Activated CD4-positive, alpha-beta T cell treated with anti-CD3 and anti-CD28 coated beads for 1 hour (primary cell): ENCODE results near the gene LMCD1.

Experiments
- DNase-seq: peaks from one replicate; pipeline ENCODE4 v3.0.0-alpha.2; 2020

LMCD1 gene

DNA sequence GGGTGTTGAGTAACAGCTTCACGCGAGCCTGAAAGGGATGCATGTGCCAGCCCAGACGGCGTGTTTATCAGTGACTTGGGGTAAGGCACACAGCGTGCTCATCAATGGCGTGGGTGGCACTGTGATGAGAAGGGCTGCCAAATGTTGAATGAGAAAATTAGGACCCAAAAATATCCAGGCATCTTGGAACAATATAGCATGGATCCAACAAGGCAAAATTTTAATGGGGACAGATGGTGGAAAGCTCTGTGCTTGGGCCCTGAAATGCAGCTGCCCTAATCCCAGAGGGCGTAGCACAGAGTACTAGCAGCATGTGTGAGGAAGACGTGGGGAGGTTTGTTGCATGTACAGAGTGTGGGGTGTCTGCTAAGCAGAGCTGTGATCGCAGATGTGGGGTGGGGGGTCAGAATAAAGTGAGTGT lies 94.1 kb downstream of the LMCD1 start:
- DNase-seq = no peak

DNA sequence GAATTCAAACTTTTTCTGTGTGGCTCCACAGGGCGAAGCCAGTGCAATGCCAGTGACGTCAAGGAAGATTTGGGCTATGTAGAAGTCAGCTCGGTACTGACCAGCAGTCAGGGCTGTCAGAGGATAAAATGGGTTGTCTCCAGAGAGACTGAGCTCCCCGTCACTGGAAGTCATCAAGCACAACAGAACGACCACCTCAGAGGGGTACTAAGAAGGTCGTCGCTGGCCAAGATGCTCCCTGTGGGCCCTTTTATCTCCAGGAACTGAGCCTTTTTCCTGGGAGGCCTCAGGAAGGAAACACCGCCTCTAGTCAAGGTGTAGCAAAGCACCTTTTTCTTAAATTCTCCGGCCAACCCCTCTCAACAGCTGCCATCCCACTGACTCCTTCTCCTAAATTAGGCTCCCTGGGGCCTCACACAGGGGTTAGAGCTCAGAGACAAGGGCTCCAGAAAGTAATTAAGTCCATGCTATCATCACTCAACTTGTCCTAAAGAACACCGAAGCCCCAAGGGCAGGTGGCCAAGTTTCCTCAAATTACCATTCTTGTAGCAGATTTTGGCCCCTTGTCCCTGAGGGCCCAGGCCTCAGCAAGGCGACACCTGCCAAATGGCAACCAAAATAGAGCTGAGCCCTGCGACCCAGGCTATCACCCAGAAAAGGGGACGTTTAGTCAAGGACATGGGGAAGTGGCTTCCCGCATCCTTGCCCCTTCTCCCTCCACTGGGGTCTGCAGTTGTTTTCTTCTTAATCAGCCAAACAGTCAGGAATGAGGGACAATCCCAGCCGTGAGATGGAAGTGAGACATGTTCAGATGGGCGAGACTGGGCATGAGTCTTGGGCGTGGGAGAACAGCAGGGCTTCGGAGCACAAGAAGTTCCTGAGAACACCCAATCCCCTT lies 94.9 kb downstream of the LMCD1 start:
- no peak for DNase-seq

DNA sequence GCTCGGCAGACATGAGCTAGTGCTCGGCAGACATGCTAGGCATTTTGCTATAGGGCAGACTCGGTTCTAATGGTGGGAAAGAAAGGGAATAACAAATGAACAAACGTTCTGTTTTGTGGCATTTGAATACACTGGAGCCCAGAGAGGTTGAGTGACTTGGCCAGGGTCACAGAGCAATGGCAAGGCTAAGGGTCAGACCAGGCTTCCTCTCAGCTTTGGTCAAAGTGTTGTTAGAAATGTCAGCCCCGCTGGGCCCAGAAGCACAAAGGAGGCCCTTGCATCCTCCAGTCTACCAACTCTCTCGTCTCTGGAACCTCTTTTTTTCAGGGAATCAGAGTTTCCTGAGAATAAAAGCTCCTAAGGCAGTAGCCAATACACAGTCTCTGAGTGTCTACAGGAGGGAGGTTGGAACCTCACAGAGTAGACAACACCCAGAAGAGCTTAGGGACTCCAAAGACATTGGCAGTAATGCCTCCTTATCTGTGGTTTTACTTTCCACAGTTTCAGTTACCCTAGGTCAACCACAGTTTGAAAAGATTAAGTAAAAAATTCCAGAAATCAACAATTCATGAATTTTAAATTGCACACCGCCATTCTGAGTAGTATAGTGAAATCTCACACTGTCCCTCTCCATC lies 95.7 kb downstream of the LMCD1 start:
- DNase-seq = no peak

DNA sequence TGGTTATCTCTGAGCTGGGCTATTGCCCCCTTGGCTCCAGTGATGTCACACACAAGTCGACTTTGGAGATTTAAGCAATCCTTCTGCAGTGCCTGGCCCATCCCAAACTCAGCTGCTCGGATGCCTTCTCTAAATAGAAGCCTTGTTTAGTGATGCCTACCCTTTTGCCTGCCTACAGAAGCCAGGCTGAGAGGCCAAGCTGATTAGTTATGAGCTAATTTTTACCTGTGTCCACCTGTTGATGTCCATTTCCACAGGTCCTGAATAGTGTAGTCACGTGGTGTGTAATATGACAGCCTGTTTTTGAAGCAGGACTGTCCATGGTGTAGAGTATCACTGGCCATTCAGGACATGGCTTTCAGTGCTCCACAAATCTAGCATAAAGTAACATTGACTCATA lies 97.5 kb downstream of the LMCD1 start:
- DNase-seq = no peak

DNA sequence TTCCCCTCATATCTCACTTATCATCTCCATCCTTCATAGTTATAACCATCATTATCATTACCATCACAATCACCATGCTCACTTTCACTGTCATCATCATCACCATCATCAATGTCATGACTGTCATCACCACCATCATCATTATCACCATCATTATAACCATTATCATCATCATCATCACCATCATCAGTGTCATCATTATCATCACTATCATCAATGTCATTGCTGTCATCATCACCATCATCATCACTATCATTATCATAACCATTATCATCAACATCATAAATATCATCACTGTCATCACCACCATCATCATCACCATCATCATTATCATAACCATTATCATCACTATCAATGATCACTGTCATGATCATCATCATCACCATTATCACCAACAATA lies 98.8 kb downstream of the LMCD1 start:
- no peak for DNase-seq

DNA sequence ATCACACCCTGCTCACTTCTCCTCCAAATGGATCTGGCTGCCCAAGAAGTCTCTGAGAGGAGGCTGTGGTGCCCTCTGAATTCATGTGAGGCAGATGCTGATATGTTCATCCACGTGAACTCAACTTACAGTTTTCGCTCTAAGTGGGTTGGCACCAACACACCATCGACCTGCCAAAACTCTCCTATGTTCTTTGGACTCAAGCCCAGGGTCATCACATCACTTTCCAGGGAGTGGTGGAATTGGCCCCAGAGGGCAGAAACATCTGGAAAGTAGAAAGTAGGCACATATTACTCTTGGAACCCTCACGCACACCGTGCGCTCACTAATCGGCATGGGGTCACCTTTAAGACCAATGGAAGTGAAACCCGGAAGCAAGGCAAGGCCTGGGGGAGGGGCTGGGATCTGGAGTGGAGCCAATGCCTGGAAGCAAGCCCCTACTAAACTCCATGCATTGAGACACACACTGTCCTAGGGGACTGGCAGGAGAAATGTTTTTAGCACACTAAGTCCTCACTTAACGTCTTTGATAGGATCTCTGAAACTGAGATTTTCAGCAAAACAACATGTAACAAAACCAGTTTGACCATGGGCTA lies 101.6 kb downstream of the LMCD1 start:
- no peak for DNase-seq

DNA sequence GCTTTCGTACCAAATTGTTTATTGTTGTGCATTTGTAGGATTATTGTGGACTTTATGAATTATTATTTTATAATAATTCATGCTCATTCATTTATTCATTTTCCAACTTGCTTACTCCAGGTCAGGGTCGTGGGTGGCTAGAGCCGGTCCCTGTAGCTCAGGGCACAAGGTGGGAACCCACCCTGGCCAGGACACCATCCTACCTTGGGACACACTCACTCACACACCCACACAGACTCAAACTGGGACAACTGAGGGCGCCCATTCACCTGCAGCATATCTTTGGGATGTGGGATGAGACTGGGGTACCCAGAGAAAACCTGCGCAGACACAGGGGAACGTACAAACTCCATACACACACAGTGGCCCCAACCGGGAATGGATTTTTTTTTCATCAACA lies 102.4 kb downstream of the LMCD1 start:
- no peak for DNase-seq

DNA sequence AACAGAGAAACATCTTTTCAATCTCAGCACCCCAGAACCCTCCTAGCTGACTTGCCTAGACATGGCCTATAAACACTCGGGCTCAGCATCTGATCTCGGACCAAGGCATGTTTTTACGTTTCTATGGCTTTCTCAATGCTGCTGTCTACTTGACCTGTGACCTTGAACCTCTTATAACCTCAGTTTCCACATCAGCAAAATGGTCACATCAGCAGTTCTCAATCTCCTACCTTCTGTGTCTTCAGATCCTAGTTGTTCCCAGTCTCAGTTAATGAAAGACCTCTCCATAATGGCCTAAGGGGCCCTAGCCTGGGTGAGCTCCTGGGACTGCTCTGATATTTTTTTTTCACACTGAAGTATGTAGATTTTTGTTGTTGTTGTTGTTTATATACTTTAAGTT lies 103.4 kb downstream of the LMCD1 start:
- DNase-seq = no peak

DNA sequence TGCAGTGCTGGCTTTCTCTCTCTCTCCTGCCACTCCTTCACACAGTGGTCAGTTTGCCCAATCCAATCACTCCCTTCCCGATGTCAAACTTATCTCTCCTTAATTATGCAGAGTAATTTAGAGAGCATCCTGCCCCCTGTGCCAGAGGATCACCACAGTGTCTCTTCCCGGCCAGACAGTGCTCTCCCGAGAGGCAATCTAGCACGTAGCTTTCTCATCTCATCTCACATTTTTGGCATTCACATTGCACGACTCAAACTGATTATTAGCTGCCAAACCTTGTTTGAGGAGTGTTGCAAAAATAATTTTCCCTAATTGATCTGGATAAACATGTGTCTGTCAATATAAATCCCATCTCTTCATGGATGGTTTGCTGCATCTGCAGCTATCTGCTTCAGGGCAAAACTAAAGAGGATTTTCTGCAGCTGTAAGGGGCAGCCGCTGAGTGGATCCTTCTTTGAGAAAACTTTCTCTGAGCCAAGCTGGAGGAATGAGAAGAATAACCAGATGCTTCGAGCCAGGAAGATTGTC lies 105.1 kb downstream of the LMCD1 start:
- DNase-seq = no peak

DNA sequence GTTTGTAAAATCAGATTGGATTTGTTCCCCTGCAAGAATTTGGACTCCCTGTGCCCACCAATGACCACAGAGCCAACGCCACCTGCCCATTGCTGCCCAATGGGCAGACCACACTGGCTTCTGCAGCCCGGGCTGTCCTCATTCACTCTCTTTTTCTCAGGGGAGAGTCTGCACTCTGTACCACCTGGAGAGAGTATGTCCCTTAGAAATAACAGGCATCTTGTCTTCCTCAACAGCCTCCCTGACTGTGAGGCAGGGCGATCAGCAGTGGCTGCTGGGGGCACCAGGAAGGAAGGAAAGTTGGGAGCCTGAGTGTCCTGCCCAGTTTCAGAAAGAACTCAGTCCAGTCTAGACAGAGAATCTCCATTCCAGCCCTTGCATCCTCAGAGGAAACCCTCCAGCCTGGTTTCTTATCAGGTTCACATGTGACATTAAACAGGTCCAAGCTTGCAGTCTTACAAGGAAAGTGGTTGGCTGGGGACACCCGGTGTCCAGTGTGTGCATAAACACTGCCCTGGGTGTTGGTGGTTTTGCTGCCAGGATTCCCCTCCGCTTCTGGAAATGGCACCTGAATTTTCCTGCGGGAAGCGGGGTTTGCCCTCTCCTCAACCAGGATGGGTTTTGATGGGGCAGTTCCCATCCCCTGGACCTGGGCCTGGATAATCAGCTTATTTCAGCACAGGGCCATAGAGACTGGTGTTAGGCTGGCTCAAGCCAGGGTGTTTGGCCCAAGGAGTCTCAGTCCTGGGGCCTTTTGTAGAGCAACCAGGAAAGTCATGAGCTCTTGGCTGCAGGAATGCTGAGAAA lies 105.8 kb downstream of the LMCD1 start:
- DNase-seq = no peak

DNA sequence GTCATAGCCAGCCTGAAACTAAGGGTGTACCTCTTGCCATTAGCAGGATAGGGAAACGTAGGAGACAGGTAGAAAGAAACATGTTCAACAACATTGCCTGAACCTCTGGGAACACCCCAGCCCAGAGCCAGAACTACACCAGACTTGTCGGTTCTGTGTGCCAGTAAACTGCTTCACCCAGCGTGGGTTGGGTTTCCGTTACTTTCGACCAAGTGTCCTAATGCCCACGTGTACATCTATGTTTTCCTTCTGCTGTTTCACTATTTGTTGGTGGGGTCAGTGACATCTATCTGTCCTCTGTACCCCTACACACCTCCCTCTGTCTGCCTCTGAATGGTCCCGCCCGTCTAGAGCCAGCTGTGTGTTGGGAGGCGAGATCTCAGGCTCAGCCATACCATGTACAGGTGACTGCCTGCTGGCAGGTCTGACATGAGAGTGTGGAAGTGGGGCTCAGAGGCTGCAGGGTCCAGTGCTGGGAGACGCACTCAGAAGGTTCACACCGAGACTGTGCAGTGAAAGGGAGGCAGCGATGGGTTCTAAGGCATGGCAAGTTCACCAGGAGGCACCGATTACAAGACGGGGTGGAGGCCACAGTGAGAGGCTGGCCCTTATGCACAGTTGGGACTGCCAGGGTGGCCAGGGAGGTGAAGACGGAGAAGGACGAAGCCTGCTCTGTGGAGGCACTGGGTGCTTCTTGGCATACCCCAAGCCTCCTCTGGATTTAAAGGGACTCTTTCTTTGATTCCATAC lies 106.6 kb downstream of the LMCD1 start:
- DNase-seq = no peak

DNA sequence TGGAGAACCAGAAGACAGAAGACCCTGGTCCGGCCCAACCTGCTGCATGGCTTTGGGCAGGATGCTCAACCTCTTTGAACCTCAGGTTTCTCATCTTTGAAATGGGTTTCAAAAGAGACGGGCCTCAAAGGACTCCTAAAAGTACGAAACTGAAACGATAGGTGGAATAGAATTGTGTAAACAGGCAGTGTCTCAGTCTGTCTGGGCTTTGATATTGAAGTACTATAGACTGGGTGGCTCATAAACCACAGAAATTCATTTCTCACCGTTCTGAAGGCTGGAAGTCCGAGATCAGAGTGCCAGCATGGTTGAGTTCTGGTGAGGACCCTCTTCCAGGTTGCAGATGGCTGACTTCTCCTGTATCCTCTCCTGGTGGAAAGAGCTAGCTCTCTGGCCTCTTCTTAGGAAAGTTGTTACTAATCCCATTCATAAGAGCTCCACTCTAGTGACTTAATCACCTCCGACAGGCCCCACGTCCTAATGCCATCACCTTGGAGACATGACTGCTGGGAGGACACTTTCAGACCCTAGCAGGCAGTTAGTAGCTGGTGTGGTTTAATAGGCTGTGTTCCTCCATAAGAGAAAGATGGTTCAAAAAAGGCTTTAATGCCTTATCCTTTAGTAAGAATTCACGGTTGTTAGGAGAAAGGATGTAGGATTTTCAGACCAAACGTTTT lies 107.3 kb downstream of the LMCD1 start:
- DNase-seq = no peak

DNA sequence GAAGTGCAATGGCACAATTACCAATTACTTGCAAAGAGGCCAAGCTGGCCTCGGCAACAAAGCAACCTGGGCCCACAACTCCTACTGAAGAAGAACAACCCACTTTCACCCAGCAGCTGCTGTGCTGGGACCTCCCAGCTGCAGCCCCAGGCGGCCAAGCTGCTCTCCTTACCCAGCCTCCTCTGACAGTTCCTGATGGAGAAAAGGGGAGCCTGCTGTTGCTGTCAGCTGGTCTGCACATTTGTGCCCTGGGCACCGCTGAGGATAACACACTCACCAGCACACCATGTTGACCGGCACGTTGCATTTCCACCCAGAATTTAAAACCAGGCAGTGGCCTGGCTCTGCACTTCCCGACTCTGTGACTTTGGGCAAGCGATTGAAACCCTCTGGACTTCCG lies 109.3 kb downstream of the LMCD1 start:
- no peak for DNase-seq

DNA sequence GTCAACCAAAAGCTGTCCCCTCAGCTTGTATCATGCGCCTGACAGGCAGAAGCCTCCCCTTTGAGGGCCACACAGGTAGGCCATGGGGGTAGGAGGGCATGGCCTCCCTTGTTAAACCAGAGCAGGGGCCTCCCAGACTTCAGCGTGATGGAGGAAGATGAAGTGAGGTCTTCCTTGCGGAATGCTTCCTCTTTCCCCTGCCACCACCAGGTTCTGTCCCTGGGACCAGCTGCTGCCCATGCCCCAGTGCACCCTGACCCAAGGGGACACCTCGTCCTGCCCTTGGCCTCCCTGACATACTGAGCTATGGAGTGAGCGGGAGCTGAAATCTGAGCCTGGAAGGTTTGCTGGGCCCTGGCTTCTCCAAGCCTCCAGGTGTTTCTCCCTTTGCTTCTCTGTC lies 116.3 kb downstream of the LMCD1 start:
- DNase-seq = no peak

DNA sequence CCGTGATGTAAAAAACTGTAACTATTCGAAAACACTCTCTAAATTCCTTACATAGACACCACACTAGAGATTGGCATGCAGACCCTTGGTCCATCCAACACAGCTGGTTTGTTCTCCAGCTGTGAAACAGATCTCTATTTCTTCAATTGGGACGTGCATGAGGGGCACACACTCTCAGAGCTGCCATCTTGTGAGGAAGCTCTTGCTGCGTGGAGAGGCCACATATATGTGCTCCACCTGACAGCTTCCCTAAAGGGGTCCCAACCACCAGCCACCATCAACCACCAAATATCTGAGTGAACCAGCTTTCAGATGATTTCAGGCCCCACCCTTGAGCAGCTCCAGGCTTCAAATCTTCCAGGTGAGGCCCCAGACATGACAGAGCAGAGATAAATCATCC lies 117.3 kb downstream of the LMCD1 start:
- DNase-seq = no peak

DNA sequence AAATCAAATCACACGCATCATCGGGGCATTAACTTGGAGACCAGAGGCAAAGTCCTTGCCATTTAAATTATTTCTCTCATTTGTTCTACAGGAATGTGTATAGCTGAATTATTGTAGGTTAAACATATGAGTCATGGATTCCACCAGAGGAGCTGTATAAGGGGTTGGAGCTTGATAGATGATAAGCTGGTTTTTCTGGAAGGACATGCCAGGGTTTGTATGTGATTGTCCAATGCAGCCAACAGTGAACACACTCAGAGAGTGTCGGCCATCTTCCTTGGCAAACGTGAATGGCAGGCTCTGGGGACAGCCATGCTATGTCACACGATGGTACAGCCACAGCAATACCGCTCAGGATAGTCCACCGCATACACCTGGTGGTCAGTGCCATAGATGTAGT lies 117.9 kb downstream of the LMCD1 start:
- DNase-seq = no peak

DNA sequence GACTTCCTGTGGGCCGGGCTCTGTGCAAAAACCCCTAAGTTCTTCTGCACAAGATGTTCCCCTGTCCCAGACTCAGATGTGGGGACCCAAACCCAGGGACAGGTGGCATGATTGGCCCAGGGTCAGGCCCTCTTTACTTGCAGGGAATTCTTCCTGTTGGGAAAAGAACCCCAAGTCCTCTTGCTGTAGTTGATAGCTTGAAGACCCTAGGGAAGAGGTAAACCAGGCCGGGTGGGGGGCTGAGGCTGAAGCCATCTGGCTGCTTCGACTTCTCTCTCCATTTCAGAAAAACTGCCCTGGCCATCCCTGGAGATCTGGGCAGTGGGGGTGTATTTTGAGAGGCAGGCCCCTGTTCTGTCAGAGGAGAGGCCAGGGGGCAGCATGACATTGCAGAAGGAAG lies 119.5 kb downstream of the LMCD1 start:
- no peak for DNase-seq

DNA sequence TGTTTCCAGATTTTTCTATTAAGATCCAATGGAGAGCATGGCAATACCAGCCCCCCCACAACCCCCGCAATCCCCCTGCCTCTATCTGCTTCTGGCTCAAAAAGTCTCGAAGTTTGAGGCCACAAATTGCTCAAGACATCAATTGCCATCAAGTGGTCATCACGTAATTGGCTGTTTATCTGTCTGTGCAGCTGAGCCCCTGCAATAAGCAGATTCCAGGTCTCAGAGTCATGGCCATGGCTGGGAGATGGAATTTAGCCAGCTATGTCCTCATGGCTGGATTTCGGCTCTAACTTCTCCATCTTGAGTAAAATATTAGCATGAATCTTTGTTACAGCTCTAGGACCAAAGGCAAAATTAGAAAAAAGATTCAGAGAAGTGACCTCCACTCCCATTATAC lies 120.2 kb downstream of the LMCD1 start:
- DNase-seq = no peak

DNA sequence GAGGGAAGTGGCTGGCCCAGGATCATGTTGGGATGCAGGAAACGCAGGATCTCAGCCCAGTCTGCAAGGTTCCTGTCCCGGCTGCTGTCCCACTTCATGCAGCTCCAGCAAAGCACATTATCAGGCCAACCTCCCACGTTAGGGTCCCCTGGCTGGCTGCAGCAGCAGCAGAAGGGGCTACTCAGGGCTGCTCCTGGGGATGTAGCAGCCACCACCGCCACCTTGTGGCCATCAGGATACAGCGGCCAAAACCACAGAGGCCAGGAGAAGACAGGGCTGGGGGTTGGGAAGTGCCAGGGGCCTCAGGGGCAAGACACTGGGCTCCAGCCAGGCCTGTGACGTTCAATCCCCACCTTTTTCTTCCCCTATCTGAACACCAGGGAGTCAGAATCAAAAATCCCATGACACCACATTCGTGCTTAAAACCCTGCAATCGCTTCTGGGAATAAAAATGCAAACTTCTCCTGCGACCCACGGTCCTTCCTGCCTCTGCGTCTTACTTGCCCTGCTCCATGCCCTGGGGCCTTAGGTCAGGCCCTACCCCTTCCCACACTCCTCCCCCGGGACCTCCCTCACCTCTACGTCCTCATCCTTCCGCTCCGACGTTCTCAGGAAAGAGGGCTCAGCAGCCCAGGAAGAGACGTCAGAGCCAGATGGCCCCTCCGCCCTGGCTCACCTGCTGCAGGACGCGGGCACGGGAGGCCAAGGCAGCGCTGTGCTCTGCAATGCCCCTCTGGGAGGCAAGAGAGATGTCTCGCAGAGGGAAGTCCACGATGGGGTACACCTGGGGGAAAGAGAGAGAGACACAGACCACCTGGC lies 121.5 kb downstream of the LMCD1 start:
- no peak for DNase-seq

DNA sequence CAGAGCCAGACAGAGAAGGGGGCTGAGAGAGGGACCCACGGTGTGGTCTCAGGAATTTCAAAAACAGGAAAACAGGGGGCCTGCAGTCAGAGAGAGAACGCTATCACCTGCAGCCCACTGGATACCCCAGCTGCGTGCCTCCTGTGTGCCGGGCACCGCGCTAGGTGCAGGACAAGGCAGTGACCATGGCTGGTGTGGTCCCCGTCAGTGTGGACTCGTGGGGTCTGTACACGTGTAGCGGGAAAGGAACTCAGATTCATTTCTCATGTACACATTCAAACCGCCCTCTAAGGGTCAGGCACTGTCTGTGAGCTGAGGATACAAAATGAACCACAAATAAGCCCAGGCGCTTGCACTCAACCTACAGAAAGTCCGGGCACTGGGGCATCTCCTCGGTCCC lies 122.1 kb downstream of the LMCD1 start:
- no peak for DNase-seq
